ENCODE data around the gene LRP4.
"Not testable (repeated sequence)": the region's sequence is repeated elsewhere in the genome, so short reads cannot be mapped to it uniquely, and the experiment has no call there.

Gene LRP4

DNA sequence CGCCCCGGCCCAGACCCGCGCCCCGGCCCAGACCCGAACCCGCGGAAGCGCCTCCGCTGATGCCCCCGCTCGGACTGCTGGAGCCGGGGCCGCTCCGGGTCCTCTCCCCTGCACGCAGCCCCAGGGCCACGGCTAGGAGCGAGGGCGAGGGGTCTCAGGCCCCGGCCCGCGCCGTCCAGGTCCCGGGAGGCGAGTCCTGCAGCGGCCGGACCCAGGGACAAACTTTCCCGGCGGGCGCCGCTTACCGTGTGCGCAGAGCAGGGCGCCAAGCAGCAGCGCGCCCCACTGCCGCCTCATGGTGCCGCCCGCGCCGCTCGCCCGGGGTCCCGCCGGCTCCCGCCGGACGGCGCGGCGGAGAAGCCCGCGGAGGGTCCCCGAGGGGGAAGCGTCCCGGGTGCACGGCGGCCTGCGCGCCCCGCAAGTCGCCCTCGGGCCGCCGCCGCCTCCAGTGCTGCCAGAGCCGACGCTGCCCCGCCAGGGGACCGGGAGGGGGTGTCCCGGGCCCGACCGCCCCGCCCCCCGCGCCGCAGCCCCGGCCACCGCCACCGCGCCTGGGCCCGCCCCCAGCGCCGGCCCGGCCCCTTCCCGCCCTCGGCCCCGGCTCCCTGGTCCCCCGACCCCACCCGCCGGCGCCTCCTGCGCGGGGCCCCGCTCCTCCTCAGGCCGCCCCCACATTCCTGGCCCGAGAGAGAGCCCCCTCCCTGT, at the start of gene LRP4:
TSS of gene LRP4 (minus strand) at position 468 of the 705 bp plus-strand sequence. CDS start at position 297, 171 bp downstream.
- no peak for DNase-seq (ENCODE audit: low spot score)

GRCh38 chr11:46967962-46968361, 49.6 kb upstream of the LRP4 start:
- no peak for DNase-seq (ENCODE audit: low spot score)

- DNase-seq (ENCODE audit: low spot score), result no peak
Measured at GRCh38 chr11:46966773-46967172, 48.4 kb upstream of the LRP4 start.

GRCh38 chr11:46963844-46964243, 45.5 kb upstream of the LRP4 start:
- DNase-seq (ENCODE audit: low spot score), result no peak

DNA sequence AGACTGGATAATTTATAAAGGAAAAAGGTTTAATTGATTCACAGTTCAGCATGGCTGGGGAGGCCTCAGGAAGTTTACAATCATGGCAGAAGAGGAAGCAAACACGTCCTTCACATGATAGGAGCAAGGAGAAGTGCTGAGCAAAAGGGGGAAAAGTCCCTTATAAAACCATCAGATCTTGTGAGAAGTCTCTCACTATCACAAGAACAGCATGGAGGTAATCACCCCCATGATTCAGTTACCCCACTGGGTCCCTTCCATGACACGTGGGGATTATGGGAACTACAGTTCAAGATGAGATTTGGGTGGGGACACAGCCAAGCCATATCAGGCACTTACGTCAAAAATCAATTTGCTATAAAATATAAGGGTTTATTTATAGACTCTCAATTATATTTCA, 43.5 kb upstream of the LRP4 start:
- not testable (repeated sequence) for DNase-seq (ENCODE audit: low spot score)

- no peak for DNase-seq (ENCODE audit: low spot score)
Measured at GRCh38 chr11:46961041-46961440, 42.7 kb upstream of the LRP4 start.

DNA sequence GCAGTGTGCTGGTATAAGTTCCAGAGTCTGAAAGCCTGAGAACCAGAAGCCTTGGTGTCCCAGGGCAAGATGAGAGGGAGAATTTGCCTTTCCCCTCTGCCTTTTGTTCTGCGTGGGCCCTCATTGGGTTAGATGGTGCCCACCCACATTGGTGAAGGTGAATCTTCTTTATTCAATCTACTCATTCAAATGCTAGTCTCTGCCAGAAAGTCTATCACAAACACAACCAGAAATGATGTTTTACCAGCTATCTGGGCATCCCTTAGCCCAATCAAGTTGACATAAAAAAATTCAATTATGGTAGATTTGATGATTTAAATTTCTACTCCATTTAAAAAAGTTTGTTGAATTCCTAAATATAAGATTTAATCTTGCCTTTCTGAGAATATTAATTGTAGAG, 40.4 kb upstream of the LRP4 start:
- DNase-seq (ENCODE audit: low spot score), result no peak

DNA sequence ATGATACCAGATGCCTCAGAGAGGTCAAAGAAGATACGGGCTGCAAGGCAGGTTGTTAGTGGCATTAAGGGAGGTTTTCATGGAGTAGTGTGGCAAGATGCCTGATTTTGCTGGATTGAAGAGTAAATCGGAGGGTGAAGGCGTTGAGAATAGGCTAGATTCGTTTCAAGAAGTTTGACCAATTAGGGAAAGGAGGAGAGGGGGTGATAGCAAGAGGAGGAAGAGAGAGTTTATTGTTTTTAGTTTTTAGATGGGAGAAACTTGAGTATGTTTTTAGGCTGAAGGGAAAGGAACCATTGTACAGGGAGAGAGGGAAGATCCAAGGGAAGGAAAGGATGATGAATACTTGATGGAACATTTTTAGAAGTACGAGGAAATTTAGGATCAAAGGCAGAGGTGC, 34.7 kb upstream of the LRP4 start:
- DNase-seq (ENCODE audit: low spot score), result no peak

DNA sequence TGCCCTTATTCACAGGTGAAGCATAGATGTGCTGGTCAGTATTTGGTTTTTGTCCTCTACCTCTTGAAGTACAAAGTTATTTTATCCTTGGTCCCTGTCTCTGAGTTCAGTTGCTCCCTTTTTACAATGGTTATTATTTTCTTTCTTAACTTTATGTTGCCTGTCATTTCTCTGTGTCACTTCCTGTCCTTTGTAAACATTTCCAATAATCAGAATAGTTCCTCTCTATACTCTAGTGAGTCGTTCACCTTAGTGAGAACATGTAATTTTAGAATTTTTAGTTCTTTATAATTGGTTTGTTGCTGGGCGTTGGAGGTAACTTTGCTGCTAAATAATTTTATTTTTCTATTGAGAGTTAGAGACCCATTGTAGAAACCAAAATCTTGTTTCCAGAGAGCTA, 34.2 kb upstream of the LRP4 start:
- DNase-seq (ENCODE audit: low spot score), result no peak

GRCh38 chr11:46951864-46952263, 33.5 kb upstream of the LRP4 start:
- DNase-seq (ENCODE audit: low spot score), result no peak

DNA sequence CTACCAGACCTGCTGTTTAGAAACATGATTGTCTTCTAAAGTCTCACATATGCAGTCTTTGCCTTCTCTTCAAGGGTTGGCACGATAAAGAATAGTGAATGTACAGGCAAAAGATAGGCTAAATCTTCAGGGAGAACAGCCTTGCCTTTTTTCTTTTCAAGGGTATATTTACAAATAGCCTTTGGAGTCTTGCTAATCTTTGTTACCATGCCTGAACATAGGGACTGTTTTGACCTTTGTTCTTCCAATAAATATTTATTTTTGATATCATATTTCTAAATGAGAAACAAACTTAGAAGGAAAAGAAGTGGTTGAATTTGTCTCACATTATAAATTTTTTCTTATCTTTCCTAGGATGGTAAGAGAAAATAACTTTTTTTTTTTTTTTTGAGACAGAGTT, 30.9 kb upstream of the LRP4 start:
- DNase-seq (ENCODE audit: low spot score), result no peak

DNA sequence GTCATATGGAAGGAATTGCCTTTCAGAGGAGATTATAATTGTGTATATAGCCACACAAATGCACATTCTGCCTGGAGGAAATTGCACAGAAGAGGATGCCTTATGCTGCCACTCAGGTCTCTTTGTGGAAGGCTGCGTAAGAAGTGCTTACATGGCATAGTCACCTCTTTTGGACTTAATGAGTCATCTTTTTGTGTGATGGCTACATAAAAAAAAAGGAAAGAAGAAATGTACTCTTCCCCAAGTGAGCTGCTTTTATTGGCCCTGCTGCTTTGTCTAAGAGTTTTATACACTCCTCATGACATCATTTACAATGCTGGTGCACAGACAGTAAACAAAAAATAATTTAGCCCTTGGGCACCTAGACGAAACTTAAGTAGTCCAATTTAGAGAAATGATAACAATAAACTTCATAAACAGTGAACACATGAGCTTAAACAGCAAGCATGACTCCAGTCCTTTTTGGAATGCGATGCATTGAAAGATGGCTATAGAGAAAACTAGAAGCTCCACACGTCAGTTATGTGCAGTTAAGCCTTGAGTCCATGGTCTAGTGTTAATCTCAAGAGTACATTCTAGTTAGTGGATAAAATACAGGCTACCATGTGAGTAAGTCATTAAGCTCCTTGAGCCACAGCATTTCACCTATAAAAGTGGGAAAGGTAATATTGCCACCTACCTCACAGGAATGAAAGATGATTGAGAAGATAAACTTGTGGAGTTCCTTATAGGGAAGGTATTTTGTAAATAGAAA, 30.2 kb upstream of the LRP4 start:
- no peak for DNase-seq (ENCODE audit: low spot score)

- no peak for DNase-seq (ENCODE audit: low spot score)
Measured at GRCh38 chr11:46947399-46948077, 29.2 kb upstream of the LRP4 start.

GRCh38 chr11:46944356-46945075, 26.2 kb upstream of the LRP4 start:
- DNase-seq (ENCODE audit: low spot score), result no peak

GRCh38 chr11:46942172-46942571, 23.8 kb upstream of the LRP4 start:
- no peak for DNase-seq (ENCODE audit: low spot score)

GRCh38 chr11:46936138-46937110, 18.1 kb upstream of the LRP4 start, which contains the start of gene CSTPP1:
Gene CSTPP1 (plus strand): TSS chr11:46936761. CDS start chr11:46936806, 45 bp downstream.
- peak; percentile 91 for DNase-seq (ENCODE audit: low spot score)

- DNase-seq (ENCODE audit: low spot score), result no peak
Measured at GRCh38 chr11:46930089-46930488, 11.7 kb upstream of the LRP4 start.

DNA sequence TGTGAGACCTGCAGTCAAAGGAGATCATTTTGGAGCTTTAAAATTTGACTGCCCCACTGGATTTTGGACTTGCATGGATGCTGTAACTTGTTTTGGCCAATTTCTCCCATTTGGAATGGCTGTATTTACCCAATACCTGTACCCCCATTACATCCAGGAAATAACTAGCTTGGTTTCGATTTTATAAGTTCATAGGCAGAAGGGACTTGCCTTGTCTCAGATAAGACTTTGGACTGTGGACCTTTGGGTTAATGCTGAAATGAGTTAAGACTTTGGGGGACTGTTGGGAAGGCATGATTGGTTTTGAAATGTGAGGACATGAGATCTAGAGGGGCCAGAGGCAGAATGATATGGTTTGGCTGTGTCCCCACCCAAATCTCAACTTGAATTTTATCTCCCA, 10.4 kb upstream of the LRP4 start:
- not testable (repeated sequence) for DNase-seq (ENCODE audit: low spot score)

DNA sequence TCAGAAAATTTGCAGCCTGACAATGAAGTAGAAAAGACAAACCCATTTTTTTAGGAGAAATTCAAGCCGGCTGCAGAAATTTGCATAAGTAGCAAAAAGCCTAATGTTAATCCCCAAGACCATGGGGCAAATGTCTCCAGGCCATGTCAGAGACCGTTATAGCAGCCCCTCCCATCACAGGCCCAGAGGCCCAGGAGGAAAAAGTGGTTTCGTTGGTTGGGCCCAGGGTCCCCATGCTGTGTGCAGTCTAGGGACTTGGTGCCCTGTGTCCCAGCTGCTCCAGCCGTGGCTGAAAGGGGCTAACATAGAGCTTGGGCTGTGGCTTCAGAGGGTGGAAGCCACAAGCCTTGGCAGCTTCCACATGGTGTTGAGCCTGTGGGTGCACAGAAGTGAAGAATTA, 9.6 kb upstream of the LRP4 start:
- DNase-seq (ENCODE audit: low spot score), result not testable (repeated sequence)

- DNase-seq (ENCODE audit: low spot score), result no peak
Measured at GRCh38 chr11:46920755-46921154, 2.4 kb upstream of the LRP4 start.
